Glutamatergic neuron (in vitro differentiated cells): ENCODE data around the gene RAD51B. TPM values are rescaled to one million over a fixed set of nuclear protein-coding genes. Genes with fewer than 3 reads are reported as not detected.

Experiments used
- DNase-seq: peaks from one replicate; pipeline ENCODE4 v3.0.0; 2022
- H3K27ac Mint-ChIP-seq: one replicate; pipeline ENCODE4 v1.8.0; 2020; ENCODE audit warnings: mild to moderate bottlenecking, mixed read lengths, inconsistent platforms; ENCODE audit not compliant: unreplicated experiment
- H3K27me3 Mint-ChIP-seq: one replicate; pipeline ENCODE4 v1.8.0; 2020; ENCODE audit warnings: mild to moderate bottlenecking, moderate library complexity, mixed read lengths, inconsistent platforms; ENCODE audit not compliant: unreplicated experiment
- H3K36me3 Mint-ChIP-seq: one replicate; pipeline ENCODE4 v1.8.0; 2020; ENCODE audit warnings: mild to moderate bottlenecking, mixed read lengths, inconsistent platforms; ENCODE audit not compliant: unreplicated experiment
- H3K4me1 Mint-ChIP-seq: one replicate; pipeline ENCODE4 v1.8.0; 2020; ENCODE audit warnings: mild to moderate bottlenecking, low read depth, mixed read lengths, inconsistent platforms; ENCODE audit not compliant: unreplicated experiment
- H3K4me3 Mint-ChIP-seq: one replicate; pipeline ENCODE4 v1.8.0; 2020; ENCODE audit warnings: mild to moderate bottlenecking, mixed read lengths, inconsistent platforms; ENCODE audit not compliant: unreplicated experiment
- H3K9me3 Mint-ChIP-seq: one replicate; pipeline ENCODE4 v1.8.0; 2020; ENCODE audit warnings: mild to moderate bottlenecking, moderate library complexity, mixed read lengths, inconsistent platforms; ENCODE audit not compliant: unreplicated experiment
- CTCF ChIP-seq: fragments of 200-600 bp; sonication (generic); IDR thresholded peaks from one replicate; pipeline ENCODE4 v1.5.0; 2021; ENCODE audit not compliant: partially characterized antibody, unreplicated experiment
- total RNA-seq: library from RNA; stranded (reverse); fragmentation: NEBNext Ultra II Directional; extraction: Animal tissue kit (Norgen Biotek cat#: 25700); gene quantifications from one replicate; pipeline ENCODE4 v1.2.1, GENCODE V29; 2021; ENCODE audit not compliant: unreplicated experiment

Gene RAD51B
- total RNA-seq, 1 donor from 2014 or later: 9.7 TPM

GRCh38 chr14:68341411-68342212 lies 522.0 kb downstream of the RAD51B start:
- TF ChIP-seq CTCF: no peak
- DNase-seq: no peak
- Mint-ChIP-seq H3K4me3 (no peak overlapping the region), H3K9me3 (peaks cover under 1% of the 10 kb centered on the region), H3K4me1 (peaks cover 4% of the 10 kb centered on the region), H3K27ac (no peak overlapping the region), H3K27me3 (no peaks in the 10 kb centered on the region), H3K36me3 (peaks cover 4% of the 10 kb centered on the region)

GRCh38 chr14:68342216-68342763 lies 522.7 kb downstream of the RAD51B start:
- DNase-seq: no peak
- no peak for TF ChIP-seq CTCF
- peaks cover 1% of the 10 kb centered on the region for H3K9me3 Mint-ChIP-seq
- no peak overlapping the region for H3K27ac Mint-ChIP-seq
- peaks cover 4% of the 10 kb centered on the region for H3K4me1 Mint-ChIP-seq
- H3K36me3 Mint-ChIP-seq: peaks cover 9% of the 10 kb centered on the region
- no peaks in the 10 kb centered on the region for H3K27me3 Mint-ChIP-seq
- H3K4me3 Mint-ChIP-seq: no peak overlapping the region

GRCh38 chr14:68343534-68344118 lies 524.0 kb downstream of the RAD51B start:
- peaks cover 4% of the 10 kb centered on the region for H3K4me1 Mint-ChIP-seq
- no peak overlapping the region for H3K27ac Mint-ChIP-seq
- H3K36me3 Mint-ChIP-seq: peaks cover 9% of the 10 kb centered on the region
- no peaks in the 10 kb centered on the region for H3K27me3 Mint-ChIP-seq
- H3K4me3 Mint-ChIP-seq: no peak overlapping the region
- DNase-seq: no peak
- TF ChIP-seq CTCF: no peak
- peaks cover 1% of the 10 kb centered on the region for H3K9me3 Mint-ChIP-seq

- DNase-seq: no peak
- H3K36me3 Mint-ChIP-seq: peaks cover 9% of the 10 kb centered on the region
- no peak for TF ChIP-seq CTCF
- no peak overlapping the region for H3K4me3 Mint-ChIP-seq
- no peaks in the 10 kb centered on the region for H3K27me3 Mint-ChIP-seq
- H3K27ac Mint-ChIP-seq: no peak overlapping the region
- peaks cover 1% of the 10 kb centered on the region for H3K9me3 Mint-ChIP-seq
- H3K4me1 Mint-ChIP-seq: peaks cover 3% of the 10 kb centered on the region
Measured at GRCh38 chr14:68345738-68346137, 526.2 kb downstream of the RAD51B start.
